ENCODE measurements around the gene NTMT1.

- TF ChIP-seq YY1 (IDR thresholded peaks at IDR 0.05; ENCODE audit: insufficient read depth, insufficient read length) (no peak), ZNF274 (IDR thresholded peaks at IDR 0.05; ENCODE audit: low read depth, low read length) (no peak), SUZ12 (IDR thresholded peaks at IDR 0.05; ENCODE audit: extremely low read depth, insufficient read depth, insufficient read length) (no peak)
These were observed 16.0 kb downstream of the NTMT1 start, which contains the start of gene ASB6 for GRCh38 chr9:129641750-129642585.
